Measurements from ENCODE around the gene KRT77. TPM values are rescaled to one million over a fixed set of nuclear protein-coding genes. Genes with fewer than 3 reads are reported as not detected.

The KRT77 gene
- total RNA-seq, 2 donors from 2014 or later: not detected

DNA sequence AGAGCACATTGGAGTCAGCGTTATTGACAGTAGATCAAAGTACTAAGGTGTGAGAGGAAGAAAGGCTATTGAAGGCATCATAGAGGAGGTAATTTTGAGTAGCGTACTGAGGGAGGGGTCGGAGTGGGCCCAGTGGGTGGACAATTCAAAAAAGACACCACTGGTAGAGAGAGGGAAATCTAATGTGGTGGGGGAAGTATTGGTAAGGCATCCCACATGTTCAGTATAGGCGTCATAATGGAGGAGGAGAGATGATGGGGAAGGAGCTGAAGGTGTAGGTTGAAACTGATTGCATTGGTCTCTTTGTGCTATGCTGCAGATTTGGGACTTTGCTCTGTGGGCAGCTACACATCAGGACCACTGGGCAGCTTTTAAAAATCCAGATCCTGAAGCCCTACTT lies 23.7 kb upstream of the KRT77 start:
- intact Hi-C loops (cut with DNase I): no loop called here
- H3K4me3 ChIP-seq: no peak overlapping the region
- no peak for TF ChIP-seq POLR2A (IDR thresholded peaks at IDR 0.05)
- TF ChIP-seq, protein P1, sequence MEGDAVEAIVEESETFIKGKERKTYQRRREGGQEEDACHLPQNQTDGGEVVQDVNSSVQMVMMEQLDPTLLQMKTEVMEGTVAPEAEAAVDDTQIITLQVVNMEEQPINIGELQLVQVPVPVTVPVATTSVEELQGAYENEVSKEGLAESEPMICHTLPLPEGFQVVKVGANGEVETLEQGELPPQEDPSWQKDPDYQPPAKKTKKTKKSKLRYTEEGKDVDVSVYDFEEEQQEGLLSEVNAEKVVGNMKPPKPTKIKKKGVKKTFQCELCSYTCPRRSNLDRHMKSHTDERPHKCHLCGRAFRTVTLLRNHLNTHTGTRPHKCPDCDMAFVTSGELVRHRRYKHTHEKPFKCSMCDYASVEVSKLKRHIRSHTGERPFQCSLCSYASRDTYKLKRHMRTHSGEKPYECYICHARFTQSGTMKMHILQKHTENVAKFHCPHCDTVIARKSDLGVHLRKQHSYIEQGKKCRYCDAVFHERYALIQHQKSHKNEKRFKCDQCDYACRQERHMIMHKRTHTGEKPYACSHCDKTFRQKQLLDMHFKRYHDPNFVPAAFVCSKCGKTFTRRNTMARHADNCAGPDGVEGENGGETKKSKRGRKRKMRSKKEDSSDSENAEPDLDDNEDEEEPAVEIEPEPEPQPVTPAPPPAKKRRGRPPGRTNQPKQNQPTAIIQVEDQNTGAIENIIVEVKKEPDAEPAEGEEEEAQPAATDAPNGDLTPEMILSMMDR (IDR thresholded peaks at IDR 0.05): no peak
- no peaks in the 10 kb centered on the region for H3K27me3 ChIP-seq
- no peaks in the 10 kb centered on the region for H3K4me1 ChIP-seq
- no peak for ATAC-seq
- no peak for DNase-seq
- no peaks in the 10 kb centered on the region for H3K9me3 ChIP-seq
- no peaks in the 10 kb centered on the region for H3K36me3 ChIP-seq (replicated peaks in 1 of 2; ENCODE audit: insufficient read depth in 1 of 2, low read depth in 2 of 2)
- H3K27ac ChIP-seq: no peak overlapping the region
- WGBS, 2 donors: 54 to 62% methylated on average over 4 of the region's 4 CpGs

DNA sequence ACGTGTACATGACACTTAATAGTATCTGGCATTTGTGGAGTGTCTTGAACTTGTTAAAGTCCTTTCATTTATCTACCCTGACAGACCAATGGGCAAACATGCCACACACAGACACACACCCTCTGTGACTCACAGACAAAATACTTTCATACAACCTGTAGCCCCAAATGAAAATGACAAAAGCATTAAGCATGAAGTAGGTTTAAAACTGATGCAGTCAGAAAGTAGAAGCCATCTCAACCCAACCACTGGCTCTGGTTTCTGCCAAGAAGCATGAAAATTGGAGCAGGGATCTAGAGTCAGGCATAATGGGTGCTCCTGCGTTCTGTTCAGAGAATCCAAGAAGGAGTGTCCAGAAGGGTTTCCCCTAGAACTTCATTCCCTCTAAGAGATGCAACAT lies 23.1 kb upstream of the KRT77 start:
- DNase-seq: no peak
- no peak overlapping the region for H3K27ac ChIP-seq
- ATAC-seq: no peak
- no peaks in the 10 kb centered on the region for H3K27me3 ChIP-seq
- H3K36me3 ChIP-seq (replicated peaks in 1 of 2; ENCODE audit: insufficient read depth in 1 of 2, low read depth in 2 of 2): no peaks in the 10 kb centered on the region
- intact Hi-C loops (cut with DNase I): no loop called here
- no peak overlapping the region for H3K4me3 ChIP-seq
- no peaks in the 10 kb centered on the region for H3K4me1 ChIP-seq
- H3K9me3 ChIP-seq: no peaks in the 10 kb centered on the region
- WGBS, 2 donors: 42 to 44% methylated on average over 2 of the region's 2 CpGs
- TF ChIP-seq, protein P1 (IDR thresholded peaks at IDR 0.05): no peak
- TF ChIP-seq POLR2A (IDR thresholded peaks at IDR 0.05): no peak

DNA sequence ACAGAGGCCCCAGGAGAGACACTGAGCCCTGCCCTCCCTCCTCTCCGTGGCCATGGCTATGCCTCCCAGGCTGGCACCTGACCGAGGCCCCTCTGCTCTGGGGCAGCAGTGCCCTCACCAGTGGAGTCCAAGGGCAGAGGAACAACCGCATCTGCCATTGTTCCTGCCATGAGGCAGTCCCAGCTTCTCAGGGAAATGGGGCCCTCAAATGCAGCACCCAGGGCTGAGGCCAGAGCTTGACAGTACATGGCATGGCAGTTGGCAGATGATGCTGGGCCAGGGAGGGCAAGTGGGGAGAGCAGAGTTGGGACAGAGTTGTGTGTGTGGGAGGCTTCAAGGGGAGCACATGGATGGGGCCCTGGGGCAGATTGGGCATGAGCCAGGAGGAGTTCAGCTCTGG lies 21.1 kb upstream of the KRT77 start:
- Histone ChIP-seq H3K4me1 (no peaks in the 10 kb centered on the region), H3K27ac (no peak overlapping the region), H3K36me3 (replicated peaks in 1 of 2; ENCODE audit: insufficient read depth in 1 of 2, low read depth in 2 of 2) (no peaks in the 10 kb centered on the region), H3K27me3 (no peaks in the 10 kb centered on the region), H3K9me3 (no peaks in the 10 kb centered on the region), H3K4me3 (no peak overlapping the region)
- intact Hi-C loops (cut with DNase I): no loop called here
- no peak for TF ChIP-seq POLR2A (IDR thresholded peaks at IDR 0.05)
- TF ChIP-seq, protein P1 (IDR thresholded peaks at IDR 0.05): no peak
- no peak for DNase-seq
- 75% methylated on average over 3 of the region's 3 CpGs; no CpG with 5 or more reads in 1 of the 2 donors for WGBS, 2 donors
- no peak for ATAC-seq

DNA sequence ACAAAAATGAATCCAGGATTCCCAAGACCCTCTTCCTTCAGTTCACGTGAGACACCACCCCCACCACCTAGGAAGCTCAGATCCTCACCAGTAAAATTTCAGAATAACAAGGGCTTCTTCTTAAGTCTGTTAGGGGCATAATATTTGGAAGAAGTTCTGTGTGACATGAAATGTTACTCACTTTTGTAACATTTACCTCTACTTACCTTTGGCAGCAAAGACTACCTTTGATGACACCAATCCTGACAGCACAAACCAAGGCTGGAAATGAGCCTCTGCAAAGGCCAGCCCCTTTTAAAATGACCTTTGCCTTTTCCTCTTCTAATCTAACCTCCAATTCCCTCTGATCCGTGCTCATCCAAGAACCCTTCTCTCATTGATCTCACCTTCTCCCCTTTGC lies 19.4 kb upstream of the KRT77 start:
- Histone ChIP-seq H3K4me3 (no peak overlapping the region), H3K4me1 (no peaks in the 10 kb centered on the region), H3K27ac (no peak overlapping the region), H3K36me3 (replicated peaks in 1 of 2; ENCODE audit: insufficient read depth in 1 of 2, low read depth in 2 of 2) (no peaks in the 10 kb centered on the region), H3K9me3 (no peaks in the 10 kb centered on the region), H3K27me3 (no peaks in the 10 kb centered on the region)
- WGBS, 2 donors: 51 to 60% methylated on average over 2 of the region's 2 CpGs
- TF ChIP-seq POLR2A (IDR thresholded peaks at IDR 0.05): no peak
- TF ChIP-seq, protein P1 (IDR thresholded peaks at IDR 0.05): no peak
- DNase-seq: no peak
- intact Hi-C loops (cut with DNase I): no loop called here
- no peak for ATAC-seq

DNA sequence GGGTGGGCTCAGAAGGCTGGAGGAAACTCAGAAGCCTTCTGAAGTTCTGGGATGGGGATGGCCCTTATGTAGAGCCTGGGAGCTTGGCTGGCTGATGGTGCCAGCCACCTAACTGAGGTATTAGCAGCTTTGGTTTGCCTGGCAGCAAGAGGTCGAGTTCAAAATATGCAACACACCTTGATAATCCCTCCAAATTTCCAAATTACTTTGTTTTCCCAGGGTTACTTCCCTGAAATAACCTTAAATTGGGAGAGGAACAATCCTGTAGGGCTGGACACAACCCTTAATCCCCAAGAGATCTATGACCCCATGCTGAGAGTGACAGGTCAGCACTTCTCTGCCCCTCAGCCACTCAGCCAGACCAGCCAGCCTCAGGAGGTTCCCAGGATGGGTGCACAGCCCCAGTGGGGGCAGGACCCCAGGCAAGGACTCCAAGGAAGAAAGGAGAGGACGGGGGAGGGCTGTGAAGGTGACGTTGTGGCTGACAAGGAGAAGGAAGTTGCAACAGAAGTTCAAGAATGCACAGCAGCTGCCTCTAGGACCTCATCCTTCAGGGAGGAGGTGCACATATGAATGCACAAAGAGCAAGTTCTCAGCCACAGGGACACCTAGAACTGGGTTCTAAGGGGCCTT lies 18.6 kb upstream of the KRT77 start:
- no peaks in the 10 kb centered on the region for H3K36me3 ChIP-seq (replicated peaks in 1 of 2; ENCODE audit: insufficient read depth in 1 of 2, low read depth in 2 of 2)
- 24 to 55% methylated on average over 3 of the region's 3 CpGs for WGBS, 2 donors
- TF ChIP-seq, protein P1 (IDR thresholded peaks at IDR 0.05): no peak
- TF ChIP-seq POLR2A (IDR thresholded peaks at IDR 0.05): no peak
- intact Hi-C loops (cut with DNase I): no loop called here
- no peak overlapping the region for H3K27ac ChIP-seq
- ATAC-seq: no peak
- no peaks in the 10 kb centered on the region for H3K9me3 ChIP-seq
- H3K4me3 ChIP-seq: no peak overlapping the region
- no peaks in the 10 kb centered on the region for H3K4me1 ChIP-seq
- no peaks in the 10 kb centered on the region for H3K27me3 ChIP-seq
- no peak for DNase-seq
